Measurements from ENCODE around the gene IER5. TPM values are rescaled to one million over a fixed set of nuclear protein-coding genes. Genes with fewer than 3 reads are reported as not detected.
"Not testable (repeated sequence)": the region's sequence is repeated elsewhere in the genome, so short reads cannot be mapped to it uniquely, and the experiment has no call there.

IER5 gene
- total RNA-seq (2014; rRNA removed; shearing (Covaris generic); ENCODE audit: low replicate concordance): 10.5 and 17.8 TPM in 2 replicates

- H3K9me3 ChIP-seq: no peaks in the 10 kb centered on the region
- peak within 1 kb of the TSS; percentile 73 for H3K4me3 ChIP-seq
- DNase-seq: peak; percentile 97
- peaks cover 24% of the 10 kb centered on the region for H3K36me3 ChIP-seq
- H3K27me3 ChIP-seq: no peaks in the 10 kb centered on the region
These were observed at the start of gene IER5 for GRCh38 chr1:181088079-181089016. Gene IER5, plus strand, starts transcription at chr1:181088700. Its CDS starts 203 bp downstream, at chr1:181088903.

GRCh38 chr1:181040284-181040865 is 48.1 kb upstream of the IER5 start:
- no peak overlapping the region for H3K4me3 ChIP-seq
- no peaks in the 10 kb centered on the region for H3K27me3 ChIP-seq
- H3K9me3 ChIP-seq: no peaks in the 10 kb centered on the region
- H3K36me3 ChIP-seq: no peaks in the 10 kb centered on the region
- DNase-seq: no peak

GRCh38 chr1:181043025-181043888 is 45.2 kb upstream of the IER5 start:
- Histone ChIP-seq H3K36me3 (no peaks in the 10 kb centered on the region), H3K9me3 (no peaks in the 10 kb centered on the region), H3K4me3 (no peak overlapping the region), H3K27me3 (no peaks in the 10 kb centered on the region)
- no peak for DNase-seq

GRCh38 chr1:181044449-181044966 is 44.0 kb upstream of the IER5 start:
- no peak for DNase-seq
- no peaks in the 10 kb centered on the region for H3K27me3 ChIP-seq

GRCh38 chr1:181045946-181046345 is 42.6 kb upstream of the IER5 start:
- not testable (repeated sequence) for H3K27me3 ChIP-seq, DNase-seq, H3K9me3 ChIP-seq, H3K36me3 ChIP-seq, H3K4me3 ChIP-seq

More at GRCh38 chr1:181044449-181044966, 44.0 kb upstream of the IER5 start:
- no peak overlapping the region for H3K4me3 ChIP-seq
- H3K36me3 ChIP-seq: no peaks in the 10 kb centered on the region
- H3K9me3 ChIP-seq: no peaks in the 10 kb centered on the region

GRCh38 chr1:181049378-181049777 is 39.1 kb upstream of the IER5 start:
- H3K27me3 ChIP-seq: no peaks in the 10 kb centered on the region
- H3K9me3 ChIP-seq: no peaks in the 10 kb centered on the region
- H3K4me3 ChIP-seq: no peak overlapping the region
- no peaks in the 10 kb centered on the region for H3K36me3 ChIP-seq
- DNase-seq: no peak

GRCh38 chr1:181050922-181051321 is 37.6 kb upstream of the IER5 start:
- Histone ChIP-seq H3K27me3 (no peaks in the 10 kb centered on the region), H3K9me3 (no peaks in the 10 kb centered on the region), H3K4me3 (no peak overlapping the region), H3K36me3 (no peaks in the 10 kb centered on the region)
- no peak for DNase-seq

- no peaks in the 10 kb centered on the region for H3K27me3 ChIP-seq
- DNase-seq: no peak
- H3K9me3 ChIP-seq: peaks cover 2% of the 10 kb centered on the region; the same call in 1 of the 2 replicates
- H3K36me3 ChIP-seq: no peaks in the 10 kb centered on the region
- H3K4me3 ChIP-seq: no peak overlapping the region
These were observed 31.9 kb upstream of the IER5 start for GRCh38 chr1:181056560-181056959.

GRCh38 chr1:181057079-181057478 is 31.4 kb upstream of the IER5 start:
- no peak for DNase-seq
- Histone ChIP-seq H3K9me3 (peaks cover 2% of the 10 kb centered on the region; the same call in 1 of the 2 replicates), H3K4me3 (no peak overlapping the region), H3K27me3 (no peaks in the 10 kb centered on the region), H3K36me3 (no peaks in the 10 kb centered on the region)

- H3K4me3 ChIP-seq: no peak overlapping the region
- H3K9me3 ChIP-seq: peaks cover 2% of the 10 kb centered on the region; the same call in 1 of the 2 replicates
- no peaks in the 10 kb centered on the region for H3K27me3 ChIP-seq
- no peaks in the 10 kb centered on the region for H3K36me3 ChIP-seq
- no peak for DNase-seq
These were observed 29.1 kb upstream of the IER5 start for GRCh38 chr1:181059435-181059834.

GRCh38 chr1:181060066-181060465 is 28.4 kb upstream of the IER5 start:
- Histone ChIP-seq H3K9me3 (peaks cover 2% of the 10 kb centered on the region; the same call in 1 of the 2 replicates), H3K27me3 (no peaks in the 10 kb centered on the region), H3K36me3 (no peaks in the 10 kb centered on the region), H3K4me3 (no peak overlapping the region)
- no peak for DNase-seq

GRCh38 chr1:181060947-181061346 is 27.6 kb upstream of the IER5 start:
- not testable (repeated sequence) for H3K4me3 ChIP-seq, H3K36me3 ChIP-seq, DNase-seq, H3K27me3 ChIP-seq, H3K9me3 ChIP-seq

GRCh38 chr1:181061487-181061886 is 27.0 kb upstream of the IER5 start:
- Histone ChIP-seq H3K27me3 (no peaks in the 10 kb centered on the region), H3K36me3 (no peaks in the 10 kb centered on the region), H3K4me3 (no peak overlapping the region), H3K9me3 (peaks cover 2% of the 10 kb centered on the region; the same call in 1 of the 2 replicates)
- no peak for DNase-seq

- Histone ChIP-seq H3K36me3 (no peaks in the 10 kb centered on the region), H3K9me3 (peaks cover 2% of the 10 kb centered on the region; the same call in 1 of the 2 replicates), H3K27me3 (no peaks in the 10 kb centered on the region), H3K4me3 (no peak overlapping the region)
- DNase-seq: no peak
These were observed 26.3 kb upstream of the IER5 start for GRCh38 chr1:181061891-181062835.

- Histone ChIP-seq H3K9me3 (peaks cover 2% of the 10 kb centered on the region; the same call in 1 of the 2 replicates), H3K4me3 (no peak overlapping the region), H3K36me3 (no peaks in the 10 kb centered on the region), H3K27me3 (no peaks in the 10 kb centered on the region)
- no peak for DNase-seq
These were observed 25.6 kb upstream of the IER5 start for GRCh38 chr1:181062836-181063428.
